SJCRH30 (cell line): Measurements from ENCODE around the gene ACTN4. TPM values are rescaled to one million over a fixed set of nuclear protein-coding genes. Genes with fewer than 3 reads are reported as not detected.
A peak's percentile ranks its signal among the peaks of the same experiment; 100 is the strongest.

Experiments used
- DNase-seq, 2 experiments: peaks; one replicate each; pipeline ENCODE4 v3.0.0-alpha.2; 2015 to 2020
- H3K27ac ChIP-seq: fragments of 250-450 bp; sonication (Bioruptor Pico); 2 replicates; pipeline ENCODE4 v1.5.1; 2020; ENCODE audit warnings: mild to moderate bottlenecking, moderate library complexity
- H3K27me3 ChIP-seq: fragments of 250-450 bp; sonication (Bioruptor Pico); 2 replicates; pipeline ENCODE4 v1.5.1; 2020; ENCODE audit warnings: mild to moderate bottlenecking, moderate library complexity
- H3K36me3 ChIP-seq: fragments of 250-450 bp; sonication (Bioruptor Pico); 2 replicates; pipeline ENCODE4 v1.5.1; 2020; ENCODE audit warnings: mild to moderate bottlenecking, moderate library complexity
- H3K4me1 ChIP-seq: fragments of 250-450 bp; sonication (Bioruptor Pico); 2 replicates; pipeline ENCODE4 v1.5.1; 2020; ENCODE audit warnings: mild to moderate bottlenecking, moderate library complexity
- H3K4me3 ChIP-seq: fragments of 250-450 bp; sonication (Bioruptor Pico); 2 replicates; pipeline ENCODE4 v1.5.1; 2020; ENCODE audit warnings: mild to moderate bottlenecking, moderate library complexity
- H3K9me3 ChIP-seq: fragments of 250-450 bp; sonication (Bioruptor Pico); replicated peaks from 2 replicates; pipeline ENCODE4 v1.5.1; 2020; ENCODE audit warnings: mild to moderate bottlenecking, moderate library complexity
- total RNA-seq: library from RNA; depleted of rRNA; stranded (reverse); fragments of >200 nt; shearing (Covaris generic); gene quantifications from 2 replicates; pipeline ENCODE4 v1.2.3, GENCODE V29; 2014

Gene ACTN4
- total RNA-seq, 1 experiment from 2014 or later: 192 TPM

GRCh38 chr19:38719761-38720558, 72.5 kb downstream of the ACTN4 start:
- H3K27me3 ChIP-seq: no peaks in the 10 kb centered on the region
- peak overlapping the region; percentile 56 for H3K27ac ChIP-seq
- H3K4me3 ChIP-seq: no peak overlapping the region
- peaks cover 29% of the 10 kb centered on the region for H3K4me1 ChIP-seq
- no peaks in the 10 kb centered on the region for H3K9me3 ChIP-seq
- H3K36me3 ChIP-seq: peaks cover 68% of the 10 kb centered on the region
- DNase-seq: peak; percentile 82 to 83

- Histone ChIP-seq H3K36me3 (peaks cover 66% of the 10 kb centered on the region), H3K4me3 (no peak overlapping the region), H3K9me3 (no peaks in the 10 kb centered on the region), H3K4me1 (peaks cover 29% of the 10 kb centered on the region), H3K27ac (peak overlapping the region; percentile 58; the same call in 1 of the 2 replicates), H3K27me3 (no peaks in the 10 kb centered on the region)
- DNase-seq: no peak
Measured at GRCh38 chr19:38720559-38721236, 73.2 kb downstream of the ACTN4 start.

- Histone ChIP-seq H3K36me3 (peaks cover 66% of the 10 kb centered on the region), H3K4me1 (peaks cover 29% of the 10 kb centered on the region), H3K27ac (peak overlapping the region; percentile 58), H3K9me3 (no peaks in the 10 kb centered on the region), H3K27me3 (no peaks in the 10 kb centered on the region), H3K4me3 (no peak overlapping the region)
- no peak for DNase-seq
Measured at GRCh38 chr19:38721496-38721895, 74.0 kb downstream of the ACTN4 start.

GRCh38 chr19:38721979-38722773, 74.7 kb downstream of the ACTN4 start:
- no peak overlapping the region for H3K4me3 ChIP-seq
- DNase-seq: peak; percentile 93 to 95

GRCh38 chr19:38722947-38723605, 75.6 kb downstream of the ACTN4 start:
- Histone ChIP-seq H3K9me3 (no peaks in the 10 kb centered on the region), H3K4me1 (peaks cover 29% of the 10 kb centered on the region), H3K27ac (peak overlapping the region; percentile 58), H3K27me3 (no peaks in the 10 kb centered on the region), H3K36me3 (peaks cover 67% of the 10 kb centered on the region), H3K4me3 (no peak overlapping the region)
- DNase-seq: no peak

More at GRCh38 chr19:38721979-38722773, 74.7 kb downstream of the ACTN4 start:
- H3K9me3 ChIP-seq: no peaks in the 10 kb centered on the region
- peaks cover 29% of the 10 kb centered on the region for H3K4me1 ChIP-seq
- peaks cover 68% of the 10 kb centered on the region for H3K36me3 ChIP-seq
- peak overlapping the region; percentile 58 for H3K27ac ChIP-seq
- H3K27me3 ChIP-seq: no peaks in the 10 kb centered on the region

- H3K27ac ChIP-seq: no peak overlapping the region
- no peaks in the 10 kb centered on the region for H3K9me3 ChIP-seq
- no peaks in the 10 kb centered on the region for H3K27me3 ChIP-seq
- peaks cover 29% of the 10 kb centered on the region for H3K4me1 ChIP-seq
- DNase-seq: no peak
- no peak overlapping the region for H3K4me3 ChIP-seq
- peaks cover 65% of the 10 kb centered on the region for H3K36me3 ChIP-seq
Measured at GRCh38 chr19:38723606-38723965, 76.1 kb downstream of the ACTN4 start.

GRCh38 chr19:38723990-38724854, 76.8 kb downstream of the ACTN4 start:
- Histone ChIP-seq H3K27me3 (no peaks in the 10 kb centered on the region), H3K4me1 (peaks cover 29% of the 10 kb centered on the region), H3K27ac (no peak overlapping the region), H3K9me3 (no peaks in the 10 kb centered on the region), H3K36me3 (peaks cover 63% of the 10 kb centered on the region), H3K4me3 (no peak overlapping the region)
- DNase-seq: no peak

- Histone ChIP-seq H3K36me3 (peaks cover 72% of the 10 kb centered on the region), H3K4me1 (peaks cover 18% of the 10 kb centered on the region), H3K4me3 (no peak overlapping the region), H3K27ac (no peak overlapping the region), H3K9me3 (no peaks in the 10 kb centered on the region), H3K27me3 (no peaks in the 10 kb centered on the region)
- DNase-seq: no peak
Measured at GRCh38 chr19:38725469-38726283, 78.2 kb downstream of the ACTN4 start.

- Histone ChIP-seq H3K9me3 (no peaks in the 10 kb centered on the region), H3K4me1 (peaks cover 12% of the 10 kb centered on the region), H3K36me3 (peaks cover 72% of the 10 kb centered on the region), H3K27ac (no peak overlapping the region), H3K27me3 (no peaks in the 10 kb centered on the region), H3K4me3 (no peak overlapping the region)
- DNase-seq: no peak
Measured at GRCh38 chr19:38726284-38726673, 78.8 kb downstream of the ACTN4 start.

- peaks cover 6% of the 10 kb centered on the region for H3K4me1 ChIP-seq
- H3K27me3 ChIP-seq: no peaks in the 10 kb centered on the region
- H3K27ac ChIP-seq: no peak overlapping the region
- H3K9me3 ChIP-seq: no peaks in the 10 kb centered on the region
- H3K4me3 ChIP-seq: no peak overlapping the region
- peaks cover 72% of the 10 kb centered on the region for H3K36me3 ChIP-seq
- DNase-seq: no peak
Measured at GRCh38 chr19:38726761-38727301, 79.4 kb downstream of the ACTN4 start.

GRCh38 chr19:38727306-38727867, 79.9 kb downstream of the ACTN4 start:
- H3K27ac ChIP-seq: no peak overlapping the region
- DNase-seq: no peak
- no peaks in the 10 kb centered on the region for H3K27me3 ChIP-seq
- peaks cover 3% of the 10 kb centered on the region for H3K4me1 ChIP-seq
- no peaks in the 10 kb centered on the region for H3K9me3 ChIP-seq
- H3K4me3 ChIP-seq: no peak overlapping the region
- H3K36me3 ChIP-seq: peaks cover 76% of the 10 kb centered on the region

- DNase-seq: no peak
- H3K27me3 ChIP-seq: no peaks in the 10 kb centered on the region
- H3K4me1 ChIP-seq: no peaks in the 10 kb centered on the region
- H3K4me3 ChIP-seq: no peak overlapping the region
- H3K36me3 ChIP-seq: peaks cover 69% of the 10 kb centered on the region
- H3K27ac ChIP-seq: no peak overlapping the region
- H3K9me3 ChIP-seq: no peaks in the 10 kb centered on the region
Measured at GRCh38 chr19:38727868-38728660, 80.6 kb downstream of the ACTN4 start.
